Natural killer cell (primary cell): ENCODE data around the gene ZNF283. TPM values are rescaled to one million over a fixed set of nuclear protein-coding genes. Genes with fewer than 3 reads are reported as not detected.

Experiments used
- ATAC-seq, 3 donors: fragments of 150-1000 bp in 2 of 3; fragments of 200-7000 bp in 1 of 3; cut with Tn5 transposase; 1 replicate in 1 of 3; 2 replicates in 2 of 3; pipeline ENCODE4 v1.10.0; 2021; ENCODE audit warnings: mild to moderate bottlenecking in 2 of 3, moderate library complexity in 2 of 3
- DNase-seq, 2 donors: peaks; one replicate each; pipeline versions ENCODE4 v3.0.0 to v3.0.0-alpha.2; 2013 to 2021; ENCODE audit warnings: mixed read lengths in 1 of 2
- H3K27ac ChIP-seq: one replicate; pipeline ENCODE4 v1.5.1; 2013; ENCODE audit warnings: mild to moderate bottlenecking, low read length
- H3K27me3 ChIP-seq: one replicate; pipeline ENCODE4 v1.6.1; 2013; ENCODE audit warnings: low read length; ENCODE audit not compliant: control insufficient read depth, insufficient read depth
- H3K36me3 ChIP-seq: one replicate; pipeline ENCODE4 v1.6.1; 2013; ENCODE audit warnings: low read length; ENCODE audit not compliant: control insufficient read depth, insufficient read depth
- H3K4me1 ChIP-seq: one replicate; pipeline ENCODE4 v1.6.1; 2013; ENCODE audit warnings: low read length; ENCODE audit not compliant: control insufficient read depth, insufficient read depth
- H3K4me3 ChIP-seq: one replicate; pipeline ENCODE4 v1.5.1; 2013; ENCODE audit warnings: low read length
- H3K9me3 ChIP-seq: one replicate; pipeline ENCODE4 v1.6.1; 2013; ENCODE audit warnings: low read length; ENCODE audit not compliant: control insufficient read depth, insufficient read depth
- H3K27ac Mint-ChIP-seq, 2 donors: one replicate each; pipeline ENCODE4 v1.8.0; 2022; ENCODE audit warnings: mild to moderate bottlenecking in 2 of 2, mixed read lengths in 2 of 2, moderate library complexity in 1 of 2
- H3K27me3 Mint-ChIP-seq, 2 donors: one replicate each; pipeline ENCODE4 v1.8.0; 2022; ENCODE audit warnings: low read depth in 2 of 2, mixed read lengths in 2 of 2
- H3K36me3 Mint-ChIP-seq: one replicate; pipeline ENCODE4 v1.8.0; 2022; ENCODE audit warnings: mixed read lengths
- H3K4me1 Mint-ChIP-seq, 2 donors: one replicate each; pipeline ENCODE4 v1.8.0; 2022; ENCODE audit warnings: mixed read lengths in 2 of 2
- H3K4me3 Mint-ChIP-seq: one replicate; pipeline ENCODE4 v1.8.0; 2022; ENCODE audit warnings: mild to moderate bottlenecking, moderate library complexity, mixed read lengths
- H3K9me3 Mint-ChIP-seq, 2 donors: one replicate each; pipeline ENCODE4 v1.8.0; 2022; ENCODE audit warnings: mixed read lengths in 2 of 2
- WGBS: methylation state at CpG from one replicate; pipeline ENCODE4 v1.1.7; 2013; ENCODE audit warnings: missing lambda C conversion rate; ENCODE audit not compliant: insufficient coverage; 5-methylcytosine and 5-hydroxymethylcytosine counted together
- intact Hi-C: fragments of 100-400 bp; cut with micrococcal nuclease; formaldehyde crosslinking; loops from one replicate; pipeline ENCODE4 v1.14.2; 2022
- total RNA-seq, 4 donors: library from RNA; stranded (reverse); fragments of 120-200 nt in 1 of 4; gene quantifications; one replicate each; pipeline versions ENCODE4 v1.2.3 to v1.2.4, GENCODE V29; 2013 to 2022
- TF ChIP-seq, protein P1 (sequence below): fragments of 200-600 bp; IDR thresholded peaks from one replicate; pipeline ENCODE4 v1.8.0; 2022; ENCODE audit warnings: antibody characterized with exemption

ZNF283 gene
- total RNA-seq, 3 donors from 2014 or later (not counting 1 experiment from before 2014, with no cell fraction given) = 4.1 to 8.0 (median 7.1) TPM

DNA sequence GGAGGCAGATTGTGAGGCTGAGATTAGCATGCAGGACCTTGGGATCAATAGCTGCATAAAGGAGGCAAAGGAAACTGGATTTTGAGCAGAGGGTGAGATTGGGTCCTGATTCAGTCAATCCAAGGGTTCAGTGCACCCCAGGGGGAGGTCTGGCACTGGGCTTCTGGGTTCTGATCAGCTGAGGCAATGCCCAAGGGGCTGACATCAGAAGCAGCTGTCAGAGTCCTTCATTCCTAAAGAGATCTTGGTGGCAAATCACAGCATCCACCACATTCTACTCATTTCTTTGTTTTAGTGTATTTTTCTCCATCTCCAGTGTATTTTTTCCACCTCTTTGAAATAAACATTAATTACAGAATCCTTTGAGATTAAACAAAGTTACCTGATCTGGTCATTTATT is 19.5 kb upstream of the ZNF283 start:
- no peaks in the 10 kb centered on the region for H3K9me3 Mint-ChIP-seq
- peaks cover 11 to 17% of the 10 kb centered on the region in 2 donors for H3K27me3 Mint-ChIP-seq
- H3K4me1 Mint-ChIP-seq = no peaks in the 10 kb centered on the region
- intact Hi-C loops = no loop called here
- no peak overlapping the region for H3K27ac Mint-ChIP-seq
- TF ChIP-seq, protein P1, sequence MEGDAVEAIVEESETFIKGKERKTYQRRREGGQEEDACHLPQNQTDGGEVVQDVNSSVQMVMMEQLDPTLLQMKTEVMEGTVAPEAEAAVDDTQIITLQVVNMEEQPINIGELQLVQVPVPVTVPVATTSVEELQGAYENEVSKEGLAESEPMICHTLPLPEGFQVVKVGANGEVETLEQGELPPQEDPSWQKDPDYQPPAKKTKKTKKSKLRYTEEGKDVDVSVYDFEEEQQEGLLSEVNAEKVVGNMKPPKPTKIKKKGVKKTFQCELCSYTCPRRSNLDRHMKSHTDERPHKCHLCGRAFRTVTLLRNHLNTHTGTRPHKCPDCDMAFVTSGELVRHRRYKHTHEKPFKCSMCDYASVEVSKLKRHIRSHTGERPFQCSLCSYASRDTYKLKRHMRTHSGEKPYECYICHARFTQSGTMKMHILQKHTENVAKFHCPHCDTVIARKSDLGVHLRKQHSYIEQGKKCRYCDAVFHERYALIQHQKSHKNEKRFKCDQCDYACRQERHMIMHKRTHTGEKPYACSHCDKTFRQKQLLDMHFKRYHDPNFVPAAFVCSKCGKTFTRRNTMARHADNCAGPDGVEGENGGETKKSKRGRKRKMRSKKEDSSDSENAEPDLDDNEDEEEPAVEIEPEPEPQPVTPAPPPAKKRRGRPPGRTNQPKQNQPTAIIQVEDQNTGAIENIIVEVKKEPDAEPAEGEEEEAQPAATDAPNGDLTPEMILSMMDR = no peak
- H3K36me3 Mint-ChIP-seq = no peaks in the 10 kb centered on the region
- H3K9me3 ChIP-seq = no peaks in the 10 kb centered on the region
- no peaks in the 10 kb centered on the region for H3K36me3 ChIP-seq
- H3K27ac ChIP-seq = no peak overlapping the region
- H3K4me3 Mint-ChIP-seq = no peak overlapping the region
- H3K27me3 ChIP-seq = peaks cover 2% of the 10 kb centered on the region
- no peak overlapping the region for H3K4me3 ChIP-seq
- DNase-seq (no peak), ATAC-seq (no peak)
- no peaks in the 10 kb centered on the region for H3K4me1 ChIP-seq

DNA sequence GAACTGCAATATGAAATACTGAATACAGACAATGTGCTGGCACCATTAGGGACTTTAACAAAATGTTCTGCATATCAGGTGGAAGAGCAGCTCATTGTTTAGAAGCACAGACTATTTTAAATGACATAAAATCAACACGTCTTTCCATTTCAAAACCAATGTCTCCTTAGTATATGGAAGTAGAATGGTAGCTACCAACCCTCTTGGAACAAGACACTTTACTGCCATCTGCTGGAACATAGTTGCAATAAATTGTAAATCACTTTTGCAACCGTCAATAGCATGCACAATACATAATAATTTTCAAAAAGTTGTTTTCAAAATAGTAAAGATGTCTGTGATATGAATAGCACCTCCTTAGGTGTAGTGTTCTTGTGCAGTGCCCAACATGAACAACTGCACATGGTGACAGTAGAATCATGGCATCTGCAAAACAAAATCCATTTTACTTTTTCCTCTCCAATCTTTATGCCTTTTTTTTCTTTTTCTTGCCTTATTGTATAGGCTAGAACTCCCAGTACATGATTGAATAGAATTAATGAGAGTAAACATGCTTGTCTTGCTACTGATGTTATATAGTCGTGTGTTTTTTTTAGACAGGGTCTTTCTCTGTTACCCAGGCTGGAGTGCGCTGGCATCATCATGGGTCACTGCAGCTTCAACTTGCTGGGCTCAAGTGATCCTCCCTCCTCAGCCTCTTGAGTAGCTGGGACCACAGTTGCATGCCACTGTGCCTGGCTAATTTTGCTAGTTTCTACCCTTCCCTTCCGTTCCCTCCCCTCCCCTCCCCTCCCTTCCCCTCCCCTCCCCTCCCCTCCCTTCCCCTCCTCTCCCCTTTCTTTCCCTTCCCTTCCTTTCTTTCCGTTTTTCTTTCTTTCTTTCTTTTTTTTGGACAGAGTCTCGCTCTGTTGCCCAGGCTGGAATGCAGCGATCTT is 17.1 kb upstream of the ZNF283 start:
- H3K4me1 Mint-ChIP-seq = no peaks in the 10 kb centered on the region
- TF ChIP-seq, protein P1 = peak; percentile 67
- no peaks in the 10 kb centered on the region for H3K4me1 ChIP-seq
- no peaks in the 10 kb centered on the region for H3K36me3 Mint-ChIP-seq
- intact Hi-C loops = loop anchor here (1.0 kb wide), 1 partner anchor 65 kb away; no protein-coding TSS in a partner anchor
- ATAC-seq (peak; percentile 55 to 61 (median 55)), DNase-seq (peak in 1 of 2 donors; percentile 74)
- no peaks in the 10 kb centered on the region for H3K36me3 ChIP-seq
- no peak overlapping the region for H3K4me3 Mint-ChIP-seq
- WGBS = 69% methylated on average over 5 of the region's 8 CpGs
- H3K27ac ChIP-seq = no peak overlapping the region
- peaks cover 2% of the 10 kb centered on the region for H3K27me3 ChIP-seq
- H3K9me3 ChIP-seq = no peaks in the 10 kb centered on the region
- H3K27me3 Mint-ChIP-seq = peaks cover 11 to 20% of the 10 kb centered on the region in 2 donors
- H3K4me3 ChIP-seq = no peak overlapping the region
- no peak overlapping the region for H3K27ac Mint-ChIP-seq
- no peaks in the 10 kb centered on the region for H3K9me3 Mint-ChIP-seq

DNA sequence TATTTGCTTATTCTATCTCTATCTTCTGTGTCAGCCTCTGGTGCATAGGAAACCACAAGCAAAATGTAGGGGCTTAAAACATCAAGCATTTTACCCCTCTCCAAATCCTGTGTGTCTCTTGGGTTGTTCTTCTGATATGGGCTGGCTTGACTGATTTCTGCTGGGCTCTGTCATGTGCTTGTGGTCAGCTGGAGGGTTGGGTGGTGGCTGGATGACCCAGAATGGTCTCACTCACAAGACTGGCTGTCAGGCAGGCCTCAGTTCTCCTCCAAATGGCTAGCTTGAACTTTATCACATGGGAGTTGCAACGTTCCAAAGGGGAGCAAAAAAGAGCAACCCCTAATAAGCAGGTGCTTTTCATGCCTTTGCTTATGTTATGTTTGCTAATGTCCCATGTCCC is 15.3 kb upstream of the ZNF283 start:
- peaks cover 12 to 19% of the 10 kb centered on the region in 2 donors for H3K27me3 Mint-ChIP-seq

More for the DNA sequence above, 15.3 kb upstream of the ZNF283 start:
- H3K36me3 ChIP-seq = no peaks in the 10 kb centered on the region
- Mint-ChIP-seq H3K27ac (no peak overlapping the region), H3K4me1 (no peaks in the 10 kb centered on the region), H3K4me3 (no peak overlapping the region), H3K9me3 (no peaks in the 10 kb centered on the region), H3K36me3 (no peaks in the 10 kb centered on the region)
- no peaks in the 10 kb centered on the region for H3K9me3 ChIP-seq
- TF ChIP-seq, protein P1 = no peak
- H3K4me3 ChIP-seq = no peak overlapping the region
- intact Hi-C loops = no loop called here
- no peak overlapping the region for H3K27ac ChIP-seq
- no peaks in the 10 kb centered on the region for H3K4me1 ChIP-seq
- no peak for ATAC-seq
- no peak for DNase-seq
- WGBS = 45% methylated on average over 1 of the region's 1 CpG
- peaks cover 2% of the 10 kb centered on the region for H3K27me3 ChIP-seq
